ENCODE data around the gene OR6C76.
"Not testable (repeated sequence)": the region's sequence is repeated elsewhere in the genome, so short reads cannot be mapped to it uniquely, and the experiment has no call there.

OR6C76 gene

DNA sequence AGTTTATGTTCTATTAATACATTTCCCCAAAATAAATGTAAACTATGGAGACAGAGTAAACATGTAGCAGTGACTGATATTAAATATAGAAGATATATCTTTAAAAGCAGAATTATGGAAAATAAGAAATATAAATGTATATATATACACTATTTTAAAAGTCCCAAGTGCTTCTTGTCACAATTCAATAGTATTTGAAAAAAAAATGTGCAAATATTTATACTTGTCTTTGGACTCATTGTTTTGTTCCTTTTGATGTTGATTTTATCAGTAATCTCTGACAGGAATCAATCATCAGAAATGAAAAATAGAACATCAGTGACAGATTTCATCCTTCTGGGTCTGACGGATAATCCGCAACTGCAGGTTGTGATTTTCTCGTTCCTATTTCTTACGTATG, at the start of gene OR6C76:
TSS of gene OR6C76 (plus strand) at position 301 of the 400 bp plus-strand sequence. CDS start at position 301, 0 bp downstream.
- no peak for DNase-seq

- DNase-seq = no peak
Measured at GRCh38 chr12:55385891-55386290, 40.2 kb upstream of the OR6C76 start.

- DNase-seq = no peak
Measured at GRCh38 chr12:55392032-55392795, 33.8 kb upstream of the OR6C76 start.

GRCh38 chr12:55396326-55396725, 29.7 kb upstream of the OR6C76 start:
- DNase-seq = no peak

GRCh38 chr12:55400229-55400628, 25.8 kb upstream of the OR6C76 start, which contains the start of gene OR6C65:
Gene OR6C65 (plus strand): TSS chr12:55400529. CDS start chr12:55400529, 0 bp downstream.
- no peak for DNase-seq

DNA sequence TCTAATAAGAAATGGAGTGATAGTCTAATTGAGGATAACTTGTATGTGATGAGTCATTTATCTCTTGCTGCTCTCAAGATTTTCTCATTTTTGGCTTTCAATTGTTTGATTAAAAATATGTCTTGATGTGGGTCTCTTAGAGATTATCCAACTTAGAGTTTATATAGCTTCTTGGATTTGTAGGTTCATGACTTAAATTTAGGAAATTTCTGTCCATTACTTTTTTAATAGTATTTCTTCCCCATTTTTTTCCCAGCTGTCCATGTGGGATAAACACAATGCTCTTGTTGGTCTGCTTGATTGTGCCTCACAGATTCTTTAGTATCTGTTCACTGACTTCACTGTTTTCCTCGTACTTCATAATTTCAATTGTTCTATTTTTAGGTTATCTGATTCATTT, 18.2 kb upstream of the OR6C76 start:
- DNase-seq = no peak

DNA sequence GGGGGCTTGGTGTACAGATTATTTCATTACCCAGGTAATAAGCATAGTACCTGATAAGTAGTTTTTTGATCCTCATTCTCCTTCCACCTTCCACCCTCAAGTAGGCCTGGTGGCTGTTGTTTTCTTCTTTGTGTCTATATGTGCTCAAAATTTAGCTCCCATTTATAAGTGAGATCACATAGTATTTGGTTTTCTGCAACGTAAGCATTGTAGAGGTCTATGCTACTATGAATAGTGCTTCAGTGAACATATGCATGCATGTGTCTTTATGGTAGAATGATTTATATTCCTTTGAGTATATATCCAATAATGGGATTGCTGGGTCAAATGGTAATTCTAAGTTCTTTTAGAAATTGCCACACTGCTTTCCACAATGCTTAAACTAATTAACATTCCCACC, 16.9 kb upstream of the OR6C76 start:
- DNase-seq = not testable (repeated sequence)

- not testable (repeated sequence) for DNase-seq
Measured at GRCh38 chr12:55412138-55412537, 13.9 kb upstream of the OR6C76 start.

DNA sequence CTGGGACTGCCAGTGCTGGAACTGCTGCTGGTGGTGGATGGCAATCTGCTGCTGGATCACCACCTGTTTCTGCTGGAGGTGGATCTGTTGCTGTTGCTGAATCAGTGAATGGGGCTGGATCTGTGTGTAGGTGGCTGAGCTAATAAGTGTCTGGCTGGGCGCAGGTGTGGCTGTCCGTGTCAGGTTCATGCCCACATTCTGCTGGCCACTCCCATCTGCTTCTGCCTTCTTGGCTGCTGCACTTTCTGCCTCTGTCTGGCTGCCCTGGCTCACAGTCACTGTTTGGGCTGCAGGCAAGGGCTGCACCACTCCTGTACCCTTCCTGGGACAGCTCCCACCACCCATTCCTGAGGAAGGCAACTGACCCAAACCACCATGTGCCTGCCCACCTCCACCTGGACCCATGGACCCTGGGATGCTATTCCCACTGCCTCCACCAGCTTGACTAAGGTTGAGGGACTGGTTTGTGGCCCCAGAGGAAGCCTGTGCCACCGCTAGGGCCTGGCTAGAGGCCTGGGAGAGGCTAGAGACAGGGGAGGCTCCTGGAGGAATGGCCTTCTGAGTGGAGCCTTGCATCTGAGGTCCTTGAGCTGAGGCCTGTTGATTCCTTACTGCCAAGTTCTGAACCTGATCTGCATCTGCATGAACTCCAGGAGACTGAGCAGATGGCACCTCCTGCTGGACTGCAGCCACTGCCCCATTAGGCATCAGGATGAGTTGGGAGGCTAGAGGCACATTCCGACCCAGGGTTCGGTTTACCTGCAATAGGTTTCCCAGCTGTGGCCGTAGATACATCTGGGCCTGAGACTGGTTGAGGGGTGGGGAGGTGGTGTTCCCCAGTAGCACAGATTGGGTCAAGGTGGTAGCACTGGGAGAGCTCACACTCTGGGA, 12.3 kb upstream of the OR6C76 start:
- DNase-seq = not testable (repeated sequence)

DNA sequence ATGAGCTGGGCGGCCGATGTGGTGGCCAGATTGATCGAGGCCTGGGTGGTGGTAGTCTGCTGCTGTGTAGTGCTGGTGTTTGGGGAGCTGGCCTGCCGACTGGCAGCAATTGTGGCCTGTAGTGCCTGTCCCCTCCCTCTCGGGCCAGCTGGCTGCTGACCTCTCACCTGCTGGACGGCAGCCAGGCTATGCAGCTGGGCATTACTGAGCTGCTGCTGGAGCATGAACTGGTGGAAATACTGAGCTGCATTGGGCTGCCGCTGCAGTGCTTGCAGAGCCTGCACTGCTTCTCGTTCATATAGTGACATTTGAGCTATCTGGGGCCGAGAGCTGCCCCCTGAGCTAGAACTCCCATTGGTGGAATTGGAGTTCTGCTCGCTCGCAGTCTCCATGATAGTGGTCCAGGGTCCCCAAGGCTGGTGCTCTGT, 11.6 kb upstream of the OR6C76 start:
- not testable (repeated sequence) for DNase-seq

DNA sequence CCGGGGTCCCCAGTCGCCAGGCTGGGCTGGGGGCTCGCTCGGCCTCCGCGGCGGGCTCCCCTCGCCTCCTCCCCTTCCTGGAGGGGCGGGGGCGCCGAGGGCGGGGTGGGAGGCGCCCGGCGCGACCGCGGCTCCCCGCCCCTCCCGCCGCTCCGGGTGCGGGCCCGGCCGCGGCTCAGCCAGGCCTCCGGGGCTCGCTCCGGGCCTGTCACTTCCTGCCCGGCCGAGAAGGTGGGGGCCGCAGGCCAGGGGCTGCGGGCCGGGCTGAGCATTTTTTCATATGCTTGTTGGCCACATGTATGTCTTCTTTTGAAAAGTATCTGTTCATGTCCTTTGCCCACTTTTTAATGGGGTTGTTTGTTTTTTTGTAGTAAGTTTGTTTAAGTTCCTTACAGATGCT, 11.2 kb upstream of the OR6C76 start:
- DNase-seq = not testable (repeated sequence)

DNA sequence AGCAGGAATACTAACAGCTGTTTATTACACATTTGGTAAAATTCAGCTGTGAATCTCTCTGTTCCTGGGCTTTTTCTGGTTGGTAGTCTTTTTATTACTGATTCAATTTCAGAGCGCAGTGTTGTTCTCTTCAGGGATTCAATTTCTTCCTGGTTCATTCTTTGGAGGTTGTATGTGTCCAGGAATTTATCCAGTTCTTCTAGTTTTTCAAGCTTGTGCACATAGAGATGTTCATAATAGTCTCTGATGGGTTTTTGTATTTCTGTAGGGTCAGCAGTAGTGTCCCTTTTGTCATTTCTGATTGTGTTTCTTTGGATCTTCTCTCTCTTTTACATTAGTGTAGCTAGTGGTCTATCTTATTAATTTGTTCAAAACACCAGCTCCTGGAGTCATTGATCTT, 9.1 kb upstream of the OR6C76 start:
- DNase-seq = no peak

- DNase-seq = no peak
Measured at GRCh38 chr12:55420307-55420962, 5.6 kb upstream of the OR6C76 start.

DNA sequence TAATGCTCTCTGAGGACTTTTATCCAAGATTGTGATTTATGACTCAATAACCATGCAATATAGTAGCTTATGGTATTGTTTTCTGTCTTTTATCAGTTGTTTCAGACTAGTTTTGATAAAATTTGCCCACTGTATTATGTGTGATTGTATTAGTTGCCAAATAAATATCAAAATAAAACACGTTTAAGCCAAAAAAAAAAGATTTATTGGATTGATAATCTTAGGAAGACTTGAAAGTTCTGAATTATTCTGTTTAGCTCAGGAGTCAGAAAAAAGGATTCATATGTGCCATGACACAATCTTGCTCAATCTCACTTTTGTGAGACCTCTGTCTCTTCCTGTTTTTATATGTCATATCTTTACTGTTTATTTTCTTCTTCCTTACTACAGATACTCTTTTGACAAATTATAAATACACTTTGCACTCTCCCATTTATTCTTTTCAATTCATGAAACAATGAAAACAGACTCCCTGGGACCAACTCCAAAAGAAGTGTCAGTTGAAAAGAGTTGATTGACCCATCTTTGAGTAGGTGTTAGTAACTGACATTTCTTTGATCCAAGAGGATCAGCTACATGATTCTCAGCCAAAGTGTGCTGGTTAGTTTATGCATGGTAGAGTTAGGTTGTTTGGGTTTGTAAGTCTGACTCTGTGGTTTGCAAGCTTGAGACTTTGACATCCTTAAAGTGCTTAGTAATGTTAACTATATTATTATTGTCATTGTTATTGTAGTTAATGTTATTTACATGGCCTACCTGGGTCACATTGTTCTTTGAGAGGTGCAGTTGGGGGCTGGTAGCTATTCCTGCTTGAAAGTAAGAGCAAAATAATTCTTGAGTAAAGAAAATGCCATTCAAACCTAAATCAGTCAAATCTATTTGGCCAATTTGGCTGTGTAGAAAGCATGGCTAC, 2.5 kb downstream of the OR6C76 start:
- no peak for DNase-seq

GRCh38 chr12:55441233-55441632, 15.2 kb downstream of the OR6C76 start:
- not testable (repeated sequence) for DNase-seq

DNA sequence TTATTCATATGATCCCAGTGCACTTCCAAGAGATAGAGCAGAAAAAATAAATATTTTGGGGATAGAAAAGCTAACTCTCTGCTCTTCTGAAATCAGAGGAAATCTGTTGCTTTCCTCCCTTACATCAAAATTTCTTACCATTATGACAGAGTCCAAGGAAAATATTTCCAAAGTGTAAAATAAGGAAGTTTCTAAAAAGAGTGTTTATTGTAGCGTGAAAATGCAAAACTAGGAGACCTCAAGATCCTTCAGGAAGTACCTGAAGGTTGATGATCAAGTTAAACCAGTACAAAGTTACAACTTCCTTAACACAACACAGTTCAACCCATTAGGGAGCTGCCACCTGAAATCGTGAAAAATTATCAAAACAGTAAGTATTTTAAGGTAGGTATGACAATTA, 17.7 kb downstream of the OR6C76 start, which contains the start of gene OR6C2:
TSS of gene OR6C2 (plus strand) at position 301 of the 400 bp plus-strand sequence. CDS start 8,138 bp downstream, outside the sequence.
- DNase-seq = no peak

DNA sequence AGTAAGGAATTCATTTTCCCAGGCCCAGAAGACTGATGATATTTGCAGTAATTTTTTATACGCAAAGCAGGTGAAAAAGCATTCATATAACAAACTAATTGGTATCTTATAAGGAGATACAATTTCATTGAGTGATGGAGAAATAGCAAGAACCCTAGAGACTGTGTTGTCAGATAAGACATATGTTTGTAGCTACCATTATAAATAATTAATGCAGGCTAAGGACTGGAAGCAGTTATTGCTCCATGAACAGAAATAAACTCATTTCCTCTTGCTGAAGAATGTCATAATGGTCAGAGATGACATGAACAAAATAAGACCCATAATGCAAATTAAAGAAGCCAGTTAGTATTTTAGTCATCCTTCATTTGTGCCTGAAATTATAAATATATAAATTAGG, 19.3 kb downstream of the OR6C76 start:
- DNase-seq = no peak

DNA sequence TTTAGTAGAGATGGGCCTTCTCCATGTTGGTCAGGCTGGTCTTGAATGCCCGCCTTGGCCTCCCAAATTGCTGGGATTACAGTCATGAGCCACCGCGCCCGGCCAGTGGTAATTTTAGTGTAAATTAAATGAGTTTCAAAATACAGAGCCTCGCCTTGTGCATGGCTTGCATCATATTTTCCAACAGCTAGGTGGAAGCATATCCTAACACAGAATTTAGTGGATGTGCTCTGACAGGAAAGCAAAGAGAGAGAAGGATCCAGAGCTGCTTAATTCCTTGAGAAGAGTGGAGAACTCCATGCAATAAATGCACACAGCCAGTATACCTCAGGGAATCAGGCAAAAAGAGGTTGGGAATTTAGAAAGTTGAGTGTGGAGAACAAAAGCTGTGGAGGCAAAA, 20.3 kb downstream of the OR6C76 start:
- no peak for DNase-seq

DNA sequence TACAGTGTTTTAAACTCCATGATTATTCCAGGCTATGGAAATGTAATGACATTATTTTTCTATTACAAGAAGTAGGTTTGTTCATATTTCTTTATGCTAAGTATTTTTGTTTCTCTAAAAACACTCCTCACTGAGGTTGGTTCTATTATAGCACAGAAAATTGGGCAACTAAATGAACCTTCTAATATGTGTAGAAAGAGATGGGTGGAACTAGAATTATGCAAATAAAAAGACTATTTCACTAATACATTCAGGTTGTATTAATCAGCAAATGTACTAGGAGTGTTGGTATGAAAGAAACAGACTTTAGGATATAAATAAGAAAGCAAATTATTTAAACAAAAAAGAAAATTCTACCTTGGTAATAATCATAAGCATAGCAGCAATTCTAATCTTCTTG, 22.8 kb downstream of the OR6C76 start:
- no peak for DNase-seq

DNA sequence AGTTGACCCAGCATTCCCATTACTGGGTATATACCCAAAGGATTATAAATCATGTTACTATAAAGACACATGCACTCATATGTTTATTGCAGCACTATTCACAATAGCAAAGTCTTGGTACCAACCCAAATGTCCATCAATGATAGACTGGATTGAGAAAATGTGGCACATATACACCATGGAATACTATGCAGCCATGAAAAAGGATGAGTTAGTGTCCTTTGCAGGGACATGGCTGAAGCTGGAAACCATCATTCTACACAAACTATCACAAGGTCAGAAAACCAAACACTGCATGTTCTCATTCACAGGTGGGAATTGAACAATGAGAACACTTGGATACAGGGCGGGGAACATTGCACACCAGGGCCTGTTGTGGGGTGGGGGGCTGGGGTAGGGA, 38.9 kb downstream of the OR6C76 start:
- not testable (repeated sequence) for DNase-seq

- no peak for DNase-seq
Measured at GRCh38 chr12:55467836-55468235, 41.8 kb downstream of the OR6C76 start.

DNA sequence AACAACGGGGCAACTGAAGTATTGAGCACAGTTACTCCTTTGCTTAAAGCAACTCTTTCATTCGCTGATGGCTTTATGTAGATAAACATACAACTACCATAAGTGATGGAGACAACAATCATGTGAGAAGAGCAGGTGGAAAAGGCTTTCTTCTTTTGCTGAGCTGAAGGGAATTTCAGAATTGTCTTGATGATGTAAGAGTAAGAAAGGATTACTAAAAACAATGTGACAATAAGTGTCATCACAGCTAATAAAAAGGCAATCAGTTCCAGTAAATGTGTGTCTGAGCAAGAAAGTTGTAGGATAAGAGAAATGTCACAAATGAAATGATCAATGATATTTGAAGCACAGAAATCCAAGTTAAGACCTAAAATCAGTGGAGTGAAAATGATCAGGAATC, 43.2 kb downstream of the OR6C76 start:
- no peak for DNase-seq
